AG04450 (cell line): Measurements from ENCODE around the gene C9orf72. TPM values are rescaled to one million over a fixed set of nuclear protein-coding genes. Genes with fewer than 3 reads are reported as not detected.
A peak's percentile ranks its signal among the peaks of the same experiment; 100 is the strongest.

ENCODE experiments used
- CTCF ChIA-PET: fragments of 300-600, 350-600 bp; formaldehyde crosslinking; extraction: SDS; loops from one replicate; lab custom pipeline; 2022; ENCODE audit warnings: antibody characterized with exemption, inconsistent platforms; lab: Charles Lee
- POLR2A ChIA-PET: fragments of 350-600 bp; formaldehyde crosslinking; extraction: SDS; loops from one replicate; lab custom pipeline; 2021; ENCODE audit warnings: antibody characterized with exemption, inconsistent platforms; lab: Yijun Ruan, JAX
- DNase-seq: peaks from one replicate; pipeline ENCODE4 v3.0.0-alpha.2; 2011; ENCODE audit warnings: low read depth, low spot score
- H3K27ac ChIP-seq: one replicate; pipeline ENCODE4 v1.5.1; 2012; ENCODE audit warnings: low read depth, low read length, control low read depth
- H3K27me3 ChIP-seq: one replicate; pipeline ENCODE4 v1.6.0; 2012; ENCODE audit warnings: low read length; ENCODE audit not compliant: control insufficient read depth, insufficient read depth
- H3K4me3 ChIP-seq: 2 replicates; pipeline ENCODE4 v1.5.1; 2011; ENCODE audit warnings: mild to moderate bottlenecking, low read depth, low read length, control low read depth
- H3K9me3 ChIP-seq: 2 replicates; pipeline ENCODE4 v1.5.1; 2012; ENCODE audit warnings: low read length; ENCODE audit not compliant: control insufficient read depth, insufficient read depth
- polyA plus RNA-seq: library from polyadenylated mRNA; depleted of rRNA; stranded (reverse); fragments of >200 nt; gene quantifications from 2 replicates; pipeline ENCODE4 v1.2.3, GENCODE V29; 2011
- TF ChIP-seq, protein P1 (sequence below): IDR thresholded peaks from 2 replicates; pipeline ENCODE4 v1.5.1; 2011; ENCODE audit warnings: low read depth, low read length, control low read depth, inconsistent platforms

C9orf72 gene
- polyA plus RNA-seq, 1 experiment, result 4.6 TPM

GRCh38 chr9:27584931-27585330 is 11.7 kb upstream of the C9orf72 start:
- H3K4me3 ChIP-seq, result no peak overlapping the region
- ChIA-PET POLR2A (no interaction called here), CTCF (interaction anchor here (1.1 kb wide), 1 partner anchor 17 kb away, joined by 3 read pairs; no protein-coding TSS in a partner anchor)
- no peaks in the 10 kb centered on the region for H3K27me3 ChIP-seq
- DNase-seq, result no peak
- TF ChIP-seq, protein P1, sequence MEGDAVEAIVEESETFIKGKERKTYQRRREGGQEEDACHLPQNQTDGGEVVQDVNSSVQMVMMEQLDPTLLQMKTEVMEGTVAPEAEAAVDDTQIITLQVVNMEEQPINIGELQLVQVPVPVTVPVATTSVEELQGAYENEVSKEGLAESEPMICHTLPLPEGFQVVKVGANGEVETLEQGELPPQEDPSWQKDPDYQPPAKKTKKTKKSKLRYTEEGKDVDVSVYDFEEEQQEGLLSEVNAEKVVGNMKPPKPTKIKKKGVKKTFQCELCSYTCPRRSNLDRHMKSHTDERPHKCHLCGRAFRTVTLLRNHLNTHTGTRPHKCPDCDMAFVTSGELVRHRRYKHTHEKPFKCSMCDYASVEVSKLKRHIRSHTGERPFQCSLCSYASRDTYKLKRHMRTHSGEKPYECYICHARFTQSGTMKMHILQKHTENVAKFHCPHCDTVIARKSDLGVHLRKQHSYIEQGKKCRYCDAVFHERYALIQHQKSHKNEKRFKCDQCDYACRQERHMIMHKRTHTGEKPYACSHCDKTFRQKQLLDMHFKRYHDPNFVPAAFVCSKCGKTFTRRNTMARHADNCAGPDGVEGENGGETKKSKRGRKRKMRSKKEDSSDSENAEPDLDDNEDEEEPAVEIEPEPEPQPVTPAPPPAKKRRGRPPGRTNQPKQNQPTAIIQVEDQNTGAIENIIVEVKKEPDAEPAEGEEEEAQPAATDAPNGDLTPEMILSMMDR, result no peak
- H3K9me3 ChIP-seq, result no peaks in the 10 kb centered on the region
- H3K27ac ChIP-seq, result no peak overlapping the region

- Histone ChIP-seq H3K27me3 (no peaks in the 10 kb centered on the region), H3K27ac (no peak overlapping the region), H3K9me3 (no peaks in the 10 kb centered on the region), H3K4me3 (no peak overlapping the region)
- POLR2A ChIA-PET, result no interaction called here
- TF ChIP-seq, protein P1, result no peak
- DNase-seq, result no peak
- CTCF ChIA-PET, result interaction anchor here (1.0 to 1.6 kb wide), 2 partner anchors 35 to 52 kb away, joined by 3 to 6 read pairs; no protein-coding TSS in a partner anchor
These were observed 9.5 kb upstream of the C9orf72 start for GRCh38 chr9:27582794-27583193.

GRCh38 chr9:27581826-27582225 is 8.5 kb upstream of the C9orf72 start:
- TF ChIP-seq, protein P1, result no peak
- H3K27ac ChIP-seq, result no peak overlapping the region
- no peak for DNase-seq
- H3K9me3 ChIP-seq, result no peaks in the 10 kb centered on the region
- ChIA-PET CTCF (interaction anchor here (1.0 kb wide), 1 partner anchor 51 kb away, joined by 3 read pairs; no protein-coding TSS in a partner anchor), POLR2A (no interaction called here)
- no peaks in the 10 kb centered on the region for H3K27me3 ChIP-seq
- no peak overlapping the region for H3K4me3 ChIP-seq

- peak overlapping the region; percentile 95 for H3K27ac ChIP-seq
- no peaks in the 10 kb centered on the region for H3K27me3 ChIP-seq
- TF ChIP-seq, protein P1, result no peak
- CTCF ChIA-PET, result interaction anchor here (1.0 to 1.2 kb wide), 2 partner anchors 27 to 241 kb away, joined by 3 to 4 read pairs; no protein-coding TSS in a partner anchor
- POLR2A ChIA-PET, result interaction anchor here (0.6 kb wide), 1 partner anchor 99 kb away, joined by 3 read pairs; no protein-coding TSS in a partner anchor
- peak overlapping the region; percentile 73 for H3K4me3 ChIP-seq
- peak; percentile 94 for DNase-seq
- H3K9me3 ChIP-seq, result no peaks in the 10 kb centered on the region; the same call in 1 of the 2 replicates
These were observed 631 bp upstream of the C9orf72 start for GRCh38 chr9:27573634-27574590.

GRCh38 chr9:27572566-27572917 is 739 bp downstream of the C9orf72 start:
- CTCF ChIA-PET, result interaction anchor here (1.0 to 1.2 kb wide), 2 partner anchors 25 to 239 kb away, joined by 3 to 4 read pairs; no protein-coding TSS in a partner anchor

More at GRCh38 chr9:27572566-27572917, 739 bp downstream of the C9orf72 start:
- no peak for DNase-seq
- Histone ChIP-seq H3K4me3 (peak overlapping the region; percentile 73), H3K27ac (peak overlapping the region; percentile 95), H3K9me3 (no peaks in the 10 kb centered on the region; the same call in 1 of the 2 replicates), H3K27me3 (no peaks in the 10 kb centered on the region)
- POLR2A ChIA-PET, result no interaction called here
- TF ChIP-seq, protein P1, result no peak
